ENCODE data around the gene PGAP6. TPM values are rescaled to one million over a fixed set of nuclear protein-coding genes. Genes with fewer than 3 reads are reported as not detected.
"Not testable (repeated sequence)": the region's sequence is repeated elsewhere in the genome, so short reads cannot be mapped to it uniquely, and the experiment has no call there.

Gene PGAP6
- total RNA-seq, 2 donors from 2014 or later: 83.8 to 113 TPM

DNA sequence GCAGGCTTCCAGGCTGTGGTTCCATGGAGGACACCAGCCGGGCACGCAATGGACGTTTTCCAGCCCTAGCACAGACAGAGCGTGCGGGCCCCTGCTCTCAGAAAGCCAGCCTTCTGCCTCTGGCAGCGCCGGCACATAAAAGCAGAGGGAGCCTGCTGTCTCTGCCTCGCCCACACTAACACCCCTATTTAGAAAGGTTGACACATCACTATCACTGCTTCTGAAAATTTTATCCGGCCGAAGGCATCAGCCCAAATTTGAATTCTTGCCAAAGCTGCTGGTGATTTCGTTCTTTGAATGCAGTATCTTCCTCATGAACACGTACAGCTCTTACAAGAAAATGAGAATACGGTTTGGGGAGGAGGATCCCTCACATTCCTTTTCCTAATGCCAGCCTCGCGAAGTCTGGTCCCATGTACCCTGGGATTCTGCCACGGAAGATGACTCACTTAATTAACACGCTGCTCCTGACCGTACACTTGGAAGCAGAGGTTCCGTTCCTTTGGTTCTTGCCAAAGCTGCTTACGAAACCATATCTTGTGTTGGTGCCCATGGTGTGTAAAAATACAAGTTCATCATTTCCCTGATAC lies 42.4 kb upstream of the PGAP6 start:
- 51 to 68% methylated on average over 17 to 20 of the region's 20 CpGs for WGBS, 2 donors
- ATAC-seq: peak; percentile 28
- no peak for TF ChIP-seq POLR2A (IDR thresholded peaks at IDR 0.05)
- TF ChIP-seq, protein P1, sequence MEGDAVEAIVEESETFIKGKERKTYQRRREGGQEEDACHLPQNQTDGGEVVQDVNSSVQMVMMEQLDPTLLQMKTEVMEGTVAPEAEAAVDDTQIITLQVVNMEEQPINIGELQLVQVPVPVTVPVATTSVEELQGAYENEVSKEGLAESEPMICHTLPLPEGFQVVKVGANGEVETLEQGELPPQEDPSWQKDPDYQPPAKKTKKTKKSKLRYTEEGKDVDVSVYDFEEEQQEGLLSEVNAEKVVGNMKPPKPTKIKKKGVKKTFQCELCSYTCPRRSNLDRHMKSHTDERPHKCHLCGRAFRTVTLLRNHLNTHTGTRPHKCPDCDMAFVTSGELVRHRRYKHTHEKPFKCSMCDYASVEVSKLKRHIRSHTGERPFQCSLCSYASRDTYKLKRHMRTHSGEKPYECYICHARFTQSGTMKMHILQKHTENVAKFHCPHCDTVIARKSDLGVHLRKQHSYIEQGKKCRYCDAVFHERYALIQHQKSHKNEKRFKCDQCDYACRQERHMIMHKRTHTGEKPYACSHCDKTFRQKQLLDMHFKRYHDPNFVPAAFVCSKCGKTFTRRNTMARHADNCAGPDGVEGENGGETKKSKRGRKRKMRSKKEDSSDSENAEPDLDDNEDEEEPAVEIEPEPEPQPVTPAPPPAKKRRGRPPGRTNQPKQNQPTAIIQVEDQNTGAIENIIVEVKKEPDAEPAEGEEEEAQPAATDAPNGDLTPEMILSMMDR (IDR thresholded peaks at IDR 0.05): no peak
- DNase-seq: peak; percentile 45 to 80 (median 56)
- H3K4me3 ChIP-seq: no peak overlapping the region
- H3K4me1 ChIP-seq: peaks cover 42% of the 10 kb centered on the region
- H3K9me3 ChIP-seq: no peaks in the 10 kb centered on the region
- H3K36me3 ChIP-seq (replicated peaks in 1 of 2; ENCODE audit: insufficient read depth in 1 of 2, low read depth in 2 of 2): no peaks in the 10 kb centered on the region
- no peaks in the 10 kb centered on the region for H3K27me3 ChIP-seq
- intact Hi-C loops (cut with DNase I): no loop called here
- H3K27ac ChIP-seq: peak overlapping the region; percentile 83 to 94 (median 90)

DNA sequence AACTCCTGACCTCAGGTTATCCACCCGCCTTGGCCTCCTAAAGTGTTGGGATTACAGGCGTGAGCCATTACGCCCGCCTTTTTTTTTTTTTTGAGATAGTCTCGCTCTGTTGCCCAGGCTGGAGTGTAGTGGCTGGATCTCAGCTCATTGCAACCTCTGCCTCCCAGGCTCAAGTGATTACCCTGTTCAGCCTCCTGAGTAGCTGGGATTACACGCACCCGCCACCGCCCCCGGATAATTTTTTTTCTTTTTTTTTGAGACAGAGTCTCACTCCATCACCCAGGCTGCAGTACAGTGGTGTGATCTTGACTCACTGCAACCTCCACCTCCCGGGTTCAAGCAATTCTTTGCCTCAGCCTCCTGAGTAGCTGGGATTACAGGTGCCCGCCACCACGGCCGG lies 40.4 kb upstream of the PGAP6 start:
- intact Hi-C loops (cut with DNase I); ATAC-seq; H3K9me3 ChIP-seq; DNase-seq; H3K27me3 ChIP-seq; H3K36me3 ChIP-seq (replicated peaks in 1 of 2; ENCODE audit: insufficient read depth in 1 of 2, low read depth in 2 of 2); H3K27ac ChIP-seq; H3K4me3 ChIP-seq: not testable (repeated sequence)
- H3K4me1 ChIP-seq: peaks cover 23% of the 10 kb centered on the region
- 86% methylated on average over 13 of the region's 13 CpGs for WGBS, 2 donors

- H3K27ac ChIP-seq; intact Hi-C loops (cut with DNase I); ATAC-seq; H3K4me3 ChIP-seq; DNase-seq; H3K27me3 ChIP-seq; H3K36me3 ChIP-seq (replicated peaks in 1 of 2; ENCODE audit: insufficient read depth in 1 of 2, low read depth in 2 of 2); H3K9me3 ChIP-seq; H3K4me1 ChIP-seq: not testable (repeated sequence)
- WGBS, 2 donors: 93 to 97% methylated on average over 3 of the region's 3 CpGs
These were observed 33.4 kb upstream of the PGAP6 start for GRCh38 chr16:415170-415498.

DNA sequence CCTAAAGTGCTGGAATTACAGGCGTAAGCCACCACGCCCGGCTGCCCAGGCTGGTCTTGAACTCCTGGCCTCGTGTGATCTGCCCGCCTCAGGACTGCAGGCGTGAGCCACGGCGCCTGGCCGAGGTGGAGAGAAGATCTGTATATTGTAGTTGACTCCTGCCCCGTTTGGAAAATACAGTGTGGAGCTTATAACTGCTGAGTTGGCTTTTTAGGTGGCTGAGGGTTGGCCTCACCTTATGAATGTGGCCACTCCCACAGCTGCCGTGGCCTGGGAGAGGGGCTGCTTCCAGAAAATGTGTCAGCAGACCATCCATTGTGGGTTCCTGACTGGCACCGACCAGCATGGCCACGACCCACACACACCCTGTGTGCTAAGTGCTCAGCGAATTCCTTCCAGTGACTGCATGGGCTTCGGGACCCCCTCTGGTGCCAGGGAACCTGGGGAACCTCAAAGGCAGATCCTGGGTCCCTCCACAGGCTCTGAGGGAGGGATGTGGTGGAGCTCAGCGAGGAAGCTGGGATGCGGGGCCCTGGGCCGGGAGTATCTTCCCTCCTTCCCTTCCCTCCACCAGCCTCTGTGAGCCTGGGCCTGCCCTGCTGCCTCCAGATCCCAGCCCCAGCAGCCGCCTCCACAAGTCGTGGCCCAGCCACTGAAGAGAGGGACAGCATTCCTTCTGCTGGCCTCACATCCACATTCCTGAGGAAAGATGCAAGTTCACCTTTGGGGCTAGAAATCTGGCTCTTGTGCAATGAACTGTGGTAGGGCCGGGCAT lies 32.8 kb upstream of the PGAP6 start:
- DNase-seq (no peak), ATAC-seq (no peak)
- Histone ChIP-seq H3K4me3 (no peak overlapping the region), H3K4me1 (no peaks in the 10 kb centered on the region), H3K27ac (no peak overlapping the region), H3K36me3 (replicated peaks in 1 of 2; ENCODE audit: insufficient read depth in 1 of 2, low read depth in 2 of 2) (peaks cover 0 to 3% of the 10 kb centered on the region in 2 donors), H3K27me3 (no peaks in the 10 kb centered on the region), H3K9me3 (no peaks in the 10 kb centered on the region)
- TF ChIP-seq, protein P1 (IDR thresholded peaks at IDR 0.05): no peak
- TF ChIP-seq POLR2A (IDR thresholded peaks at IDR 0.05): no peak
- intact Hi-C loops (cut with DNase I): no loop called here
- 89 to 90% methylated on average over 4 to 21 of the region's 21 CpGs for WGBS, 2 donors

DNA sequence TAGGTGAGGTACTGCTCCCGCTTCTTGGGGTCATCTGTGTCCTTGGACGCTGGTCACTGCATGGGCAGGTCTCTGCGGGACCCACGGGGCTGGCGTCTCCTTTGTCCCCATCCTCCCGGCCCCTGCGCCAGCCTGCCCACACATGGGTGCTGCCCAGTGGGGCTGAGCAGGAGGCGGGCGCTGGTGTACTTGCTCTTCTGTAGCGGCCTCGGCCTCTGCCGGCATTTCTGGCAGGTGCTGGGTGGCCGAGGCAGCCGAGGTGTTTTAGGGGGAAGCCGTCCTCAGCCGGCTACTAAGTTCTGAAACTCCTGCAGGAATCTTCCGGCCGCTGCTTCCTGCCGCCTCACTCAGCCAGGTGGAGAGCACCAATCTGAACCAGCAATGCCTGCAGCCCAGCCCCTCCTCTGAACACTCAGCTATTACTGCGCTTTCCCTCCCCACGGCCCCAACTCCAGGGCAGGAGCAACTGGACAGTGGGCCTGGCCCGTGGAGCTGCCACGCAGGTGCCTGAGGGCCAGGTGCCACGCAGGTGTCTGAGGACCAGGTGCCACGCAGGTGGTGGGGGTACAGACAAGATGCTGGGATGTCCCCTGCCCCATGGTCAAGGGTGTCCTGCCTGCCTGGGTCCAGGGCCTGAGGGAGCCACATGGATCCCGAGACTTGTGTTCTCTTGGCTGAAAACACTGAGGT lies 29.9 kb upstream of the PGAP6 start:
- ATAC-seq (no peak), DNase-seq (no peak)
- intact Hi-C loops (cut with DNase I): no loop called here
- Histone ChIP-seq H3K9me3 (no peaks in the 10 kb centered on the region), H3K4me3 (no peak overlapping the region), H3K27ac (no peak overlapping the region), H3K4me1 (no peaks in the 10 kb centered on the region), H3K27me3 (no peaks in the 10 kb centered on the region), H3K36me3 (replicated peaks in 1 of 2; ENCODE audit: insufficient read depth in 1 of 2, low read depth in 2 of 2) (peaks cover 0 to 3% of the 10 kb centered on the region in 2 donors)
- 89 to 96% methylated on average over 7 to 14 of the region's 26 CpGs for WGBS, 2 donors
- TF ChIP-seq, protein P1 (IDR thresholded peaks at IDR 0.05): no peak
- TF ChIP-seq POLR2A (IDR thresholded peaks at IDR 0.05): no peak

Measured in body of pancreas (tissue), 4 donors.